Left ventricle myocardium inferior (tissue), 1 donor: ENCODE measurements around the gene CACNA1C. TPM values are rescaled to one million over a fixed set of nuclear protein-coding genes. Genes with fewer than 3 reads are reported as not detected.

Experiments used
- DNase-seq: peaks from one replicate; pipeline ENCODE4 v3.0.0-alpha.2; 2020
- H3K27ac ChIP-seq: fragments of 200-600 bp; replicated peaks from 2 replicates; pipeline ENCODE4 v1.8.0; 2021
- H3K27me3 ChIP-seq: fragments of 200-600 bp; 2 replicates; pipeline ENCODE4 v1.8.0; 2021; ENCODE audit warnings: low read depth
- H3K36me3 ChIP-seq: fragments of 200-600 bp; 2 replicates; pipeline ENCODE4 v1.8.0; 2021
- H3K4me1 ChIP-seq: fragments of 200-600 bp; 2 replicates; pipeline ENCODE4 v1.8.0; 2021
- H3K4me3 ChIP-seq: fragments of 200-600 bp; 2 replicates; pipeline ENCODE4 v1.8.0; 2021; ENCODE audit warnings: mild to moderate bottlenecking, moderate library complexity
- H3K9me3 ChIP-seq: fragments of 200-600 bp; replicated peaks from 2 replicates; pipeline ENCODE4 v1.8.0; 2021
- CTCF ChIP-seq: fragments of 200-600 bp; IDR thresholded peaks from 2 replicates; pipeline ENCODE4 v1.8.0; 2021; ENCODE audit warnings: antibody characterized with exemption, mild to moderate bottlenecking, borderline replicate concordance
- intact Hi-C: fragments of 100-400 bp; cut with micrococcal nuclease; formaldehyde crosslinking; loops from one replicate; pipeline ENCODE4 v1.11.0; 2022
- total RNA-seq: library from RNA; stranded (reverse); fragmentation: NEBNext Ultra II Directional; extraction: Animal tissue kit (Norgen Biotek cat#: 25700); gene quantifications from one replicate; pipeline ENCODE4 v1.2.1, GENCODE V29; 2021
- donor health status: DM: no; HTN: yes; CAD: no; lungs with severe emphysema.

The CACNA1C gene
- total RNA-seq, 1 donor from 2014 or later: 137 TPM

- DNase-seq: peak; percentile 74
These were observed 386.7 kb downstream of the CACNA1C start for GRCh38 chr12:2439332-2440100.

GRCh38 chr12:2443776-2444175, 391.0 kb downstream of the CACNA1C start:
- intact Hi-C loops: no loop called here
- no peaks in the 10 kb centered on the region for H3K9me3 ChIP-seq
- H3K36me3 ChIP-seq: no peaks in the 10 kb centered on the region
- H3K4me1 ChIP-seq: peaks cover 65% of the 10 kb centered on the region
- no peak for DNase-seq
- H3K27ac ChIP-seq: no peak overlapping the region
- no peak overlapping the region for H3K4me3 ChIP-seq
- TF ChIP-seq CTCF: no peak
- H3K27me3 ChIP-seq: no peaks in the 10 kb centered on the region

More at GRCh38 chr12:2439332-2440100, 386.7 kb downstream of the CACNA1C start:
- Histone ChIP-seq H3K4me1 (peaks cover 85% of the 10 kb centered on the region), H3K27ac (peak overlapping the region; percentile 53), H3K4me3 (no peak overlapping the region), H3K36me3 (no peaks in the 10 kb centered on the region), H3K9me3 (no peaks in the 10 kb centered on the region), H3K27me3 (no peaks in the 10 kb centered on the region)
- no peak for TF ChIP-seq CTCF
- intact Hi-C loops: no loop called here

- Histone ChIP-seq H3K36me3 (peaks cover 5% of the 10 kb centered on the region), H3K27me3 (no peaks in the 10 kb centered on the region), H3K4me3 (no peak overlapping the region), H3K9me3 (no peaks in the 10 kb centered on the region), H3K27ac (no peak overlapping the region), H3K4me1 (peaks cover 65% of the 10 kb centered on the region)
- TF ChIP-seq CTCF: no peak
- intact Hi-C loops: no loop called here
- no peak for DNase-seq
These were observed 393.2 kb downstream of the CACNA1C start for GRCh38 chr12:2445968-2446367.

GRCh38 chr12:2447861-2448260, 395.1 kb downstream of the CACNA1C start:
- Histone ChIP-seq H3K4me1 (peaks cover 58% of the 10 kb centered on the region), H3K27me3 (no peaks in the 10 kb centered on the region), H3K36me3 (peaks cover 5% of the 10 kb centered on the region), H3K27ac (no peak overlapping the region), H3K4me3 (no peak overlapping the region), H3K9me3 (no peaks in the 10 kb centered on the region)
- no peak for DNase-seq
- intact Hi-C loops: no loop called here
- no peak for TF ChIP-seq CTCF

- Histone ChIP-seq H3K4me1 (peaks cover 57% of the 10 kb centered on the region), H3K27ac (peak overlapping the region; percentile 56), H3K27me3 (no peaks in the 10 kb centered on the region), H3K9me3 (no peaks in the 10 kb centered on the region), H3K4me3 (peak overlapping the region; percentile 24), H3K36me3 (peaks cover 6% of the 10 kb centered on the region)
- no peak for TF ChIP-seq CTCF
- intact Hi-C loops: no loop called here
- no peak for DNase-seq
These were observed 396.8 kb downstream of the CACNA1C start for GRCh38 chr12:2449586-2449985.
